GM12878 (cell line): ENCODE data around the gene EPO.

Source experiments
- ATF2 ChIP-seq: IDR thresholded peaks from 2 replicates; pipeline ENCODE4 v1.6.1; 2012; ENCODE audit warnings: low read length, inconsistent platforms
- CHD1 ChIP-seq: IDR thresholded peaks from 2 replicates; pipeline ENCODE4 v1.6.1; 2012; ENCODE audit warnings: low read depth, low read length, improper control_type of control experiment
- CTCF ChIP-seq, 3 experiments: IDR thresholded peaks in 2 of 3; conservative IDR thresholded peaks in 1 of 3; 2 replicates each; pipeline ENCODE4 v1.5.1; 2011; ENCODE audit warnings: low read depth in 3 of 3, low read length in 3 of 3, mild to moderate bottlenecking in 3 of 3, control low read depth in 2 of 3, moderate library complexity in 2 of 3, inconsistent platforms in 1 of 3, mixed read lengths in 1 of 3; ENCODE audit not compliant: control insufficient read depth in 2 of 3, insufficient read depth in 1 of 3; ENCODE audit errors: extremely low read depth in 1 of 3

GRCh38 chr7:100685049-100685605 lies 35.1 kb upstream of the EPO start:
- no peak for TF ChIP-seq CTCF (IDR thresholded peaks at IDR 0.05 in 2 of 3, conservative IDR thresholded peaks at IDR 0.05 in 1 of 3; ENCODE audit: control insufficient read depth in 2 of 3, extremely low read depth in 1 of 3, insufficient read depth in 1 of 3, low read depth in 3 of 3, low read length in 3 of 3)
- no peak for TF ChIP-seq ATF2
- no peak for TF ChIP-seq CHD1
